ENCODE data around the gene FGFR3.

- TF ChIP-seq CTCF (IDR thresholded peaks at IDR 0.05) (no peak), EP300 (IDR thresholded peaks at IDR 0.05) (no peak)
Measured at GRCh38 chr4:1807332-1807777, 14.3 kb downstream of the FGFR3 start.
